ENCODE results near the gene TMEM121B.

TMEM121B gene

GRCh38 chr22:17087498-17088131 is 33.5 kb downstream of the TMEM121B start:
- DNase-seq (ENCODE audit: low spot score): no peak

- no peak for DNase-seq (ENCODE audit: low spot score)
Measured at GRCh38 chr22:17086788-17087497, 34.2 kb downstream of the TMEM121B start.

GRCh38 chr22:17086296-17086695 is 34.9 kb downstream of the TMEM121B start:
- DNase-seq (ENCODE audit: low spot score): no peak

- DNase-seq (ENCODE audit: low spot score): no peak
Measured at GRCh38 chr22:17085277-17086181, 35.6 kb downstream of the TMEM121B start.

GRCh38 chr22:17084554-17085276 is 36.4 kb downstream of the TMEM121B start, which contains the start of gene IL17RA:
TSS of gene IL17RA (plus strand) at chr22:17085000. CDS start at chr22:17085092, 92 bp downstream.
- DNase-seq (ENCODE audit: low spot score): peak; percentile 91

- no peak for DNase-seq (ENCODE audit: low spot score)
Measured at GRCh38 chr22:17083811-17084441, 37.2 kb downstream of the TMEM121B start.

- no peak for DNase-seq (ENCODE audit: low spot score)
Measured at GRCh38 chr22:17083255-17083654, 37.9 kb downstream of the TMEM121B start.

GRCh38 chr22:17079572-17079971 is 41.6 kb downstream of the TMEM121B start:
- no peak for DNase-seq (ENCODE audit: low spot score)

- DNase-seq (ENCODE audit: low spot score): no peak
Measured at GRCh38 chr22:17077255-17077654, 43.9 kb downstream of the TMEM121B start.

GRCh38 chr22:17074648-17075002 is 46.5 kb downstream of the TMEM121B start:
- DNase-seq (ENCODE audit: low spot score): peak; percentile 42

GRCh38 chr22:17072877-17073276 is 48.3 kb downstream of the TMEM121B start:
- DNase-seq (ENCODE audit: low spot score): no peak
